ENCODE results near the gene DLGAP1.

The DLGAP1 gene

GRCh38 chr18:3546106-3546505 is 909.0 kb downstream of the DLGAP1 start (continued):
- TF ChIP-seq CTCF (tag by site-specific recombination; IDR thresholded peaks at IDR 0.05), result no peak
- no peak for TF ChIP-seq GLIS2 (tag by site-specific recombination; IDR thresholded peaks at IDR 0.05)
- TF ChIP-seq PRDM4 (tag by site-specific recombination; IDR thresholded peaks at IDR 0.05), result no peak
- no peak for TF ChIP-seq YY2 (tag by site-specific recombination; IDR thresholded peaks at IDR 0.05)
- TF ChIP-seq ZNF366 (tag by site-specific recombination; conservative IDR thresholded peaks at IDR 0.05), result no peak
- no peak for TF ChIP-seq ZNF148 (tag by site-specific recombination; IDR thresholded peaks at IDR 0.05; ENCODE audit: borderline replicate concordance)
- TF ChIP-seq ZSCAN23 (tag by site-specific recombination; IDR thresholded peaks at IDR 0.05), result no peak

GRCh38 chr18:3544537-3544936 is 910.6 kb downstream of the DLGAP1 start:
- Histone ChIP-seq H3K36me3 (ENCODE audit: control insufficient read depth in 2 of 2, insufficient read depth in 1 of 2, low read length in 2 of 2) (no peaks in the 10 kb centered on the region), H3K27ac (ENCODE audit: extremely low read depth, low read depth, low read length) (no peak overlapping the region), H3K4me1 (ENCODE audit: control insufficient read depth, insufficient read depth, low read length) (peaks cover 5% of the 10 kb centered on the region), H3K4me3 (ENCODE audit: low read depth, low read length) (no peak overlapping the region), H3K9me3 (ENCODE audit: control insufficient read depth, insufficient read depth, low read depth, low read length) (no peaks in the 10 kb centered on the region)
- ChIA-PET CTCF (interaction anchor here (0.6 to 1.4 kb wide), 2 partner anchors 90 to 481 kb away, joined by 4 to 5 read pairs; no protein-coding TSS in a partner anchor), POLR2A (no interaction called here)
- peak; percentile 63 for TF ChIP-seq ZBTB11 (tag by site-specific recombination; conservative IDR thresholded peaks at IDR 0.05; ENCODE audit: low read depth)
- peak; percentile 25; the same call in 1 of the 2 replicates for TF ChIP-seq ZNF140 (tag by site-specific recombination; IDR thresholded peaks at IDR 0.05)
- TF ChIP-seq ZNF302 (tag by site-specific recombination; IDR thresholded peaks at IDR 0.05; ENCODE audit: low read depth), result no peak
- no peak for TF ChIP-seq ZNF658 (tag by site-specific recombination; IDR thresholded peaks at IDR 0.05)
- TF ChIP-seq ZNF394 (tag by site-specific recombination; IDR thresholded peaks at IDR 0.05; ENCODE audit: borderline replicate concordance), result peak; percentile 82
- no peak for TF ChIP-seq SCRT2 (tag by site-specific recombination; IDR thresholded peaks at IDR 0.05)
- TF ChIP-seq ZNF580 (tag by site-specific recombination; IDR thresholded peaks at IDR 0.05), result no peak
- TF ChIP-seq ZNF266 (tag by site-specific recombination; IDR thresholded peaks at IDR 0.05; ENCODE audit: low read depth), result peak; percentile 58; the same call in 1 of the 2 replicates
- no peak for TF ChIP-seq ZNF670 (tag by site-specific recombination; IDR thresholded peaks at IDR 0.05; ENCODE audit: low read depth)
- 0 out of 2 replicates have a peak, but pooled peaks have one; percentile 19 for TF ChIP-seq ZNF433 (tag by site-specific recombination; IDR thresholded peaks at IDR 0.05; ENCODE audit: low read depth)
- peak; percentile 52 for TF ChIP-seq ZNF426 (tag by site-specific recombination; IDR thresholded peaks at IDR 0.05)
- TF ChIP-seq ZNF555 (tag by site-specific recombination; conservative IDR thresholded peaks at IDR 0.05), result peak; percentile 49
- no peak for TF ChIP-seq ZNF585B (tag by site-specific recombination; IDR thresholded peaks at IDR 0.05)
- peak; percentile 63; the same call in 1 of the 2 replicates for TF ChIP-seq ZNF518A (tag by site-specific recombination; conservative IDR thresholded peaks at IDR 0.05; ENCODE audit: low read depth)
